ENCODE results near the gene OR4C11.

Gene OR4C11

GRCh38 chr11:55607545-55607944 is at the start of gene OR4C11:
OR4C11 (minus strand) TSS chr11:55607645; CDS start chr11:55604373, 3,272 bp downstream.
- DNase-seq (ENCODE audit: low spot score) = no peak

- DNase-seq (ENCODE audit: low spot score) = no peak
Measured at GRCh38 chr11:55655096-55655495, 47.7 kb upstream of the OR4C11 start.

GRCh38 chr11:55652560-55652959 is 45.1 kb upstream of the OR4C11 start:
- no peak for DNase-seq (ENCODE audit: low spot score)

GRCh38 chr11:55648027-55648426 is 40.6 kb upstream of the OR4C11 start, which contains the start of gene OR4S2:
OR4S2 (plus strand) TSS chr11:55648327; CDS start chr11:55650904, 2,577 bp downstream.
- DNase-seq (ENCODE audit: low spot score) = no peak

GRCh38 chr11:55634813-55635212 is 27.4 kb upstream of the OR4C11 start, which contains the start of gene OR4P4:
OR4P4 (plus strand) TSS chr11:55635113.
- no peak for DNase-seq (ENCODE audit: low spot score)

GRCh38 chr11:55624531-55624930 is 17.1 kb upstream of the OR4C11 start:
- no peak for DNase-seq (ENCODE audit: low spot score)

GRCh38 chr11:55572548-55572947 is 34.9 kb downstream of the OR4C11 start:
- DNase-seq (ENCODE audit: low spot score) = no peak

- DNase-seq (ENCODE audit: low spot score) = no peak
Measured at GRCh38 chr11:55571828-55572227, 35.6 kb downstream of the OR4C11 start, which contains the start of gene OR4C16. OR4C16 (plus strand) TSS chr11:55572128; CDS start chr11:55572128, 0 bp downstream.

GRCh38 chr11:55554169-55554568 is 53.3 kb downstream of the OR4C11 start, which contains the start of gene OR4C15:
OR4C15 (plus strand) TSS chr11:55554469; CDS start chr11:55554469, 0 bp downstream.
- DNase-seq (ENCODE audit: low spot score) = no peak
